Stomach (tissue), 4 donors: ENCODE measurements around the gene TNNT1.
"Not testable (repeated sequence)": the region's sequence is repeated elsewhere in the genome, so short reads cannot be mapped to it uniquely, and the experiment has no call there.

Experiments used
- CTCF ChIP-seq, 7 experiments: fragments of 450-650 bp in 4 of 7; fragments of 200-600 bp in 3 of 7; sonication (generic) in 3 of 7; IDR thresholded peaks; one replicate each; pipeline ENCODE4 v1.5.1; 2016 to 2019; ENCODE audit warnings: antibody characterized with exemption in 7 of 7, control low read depth in 2 of 7, mild to moderate bottlenecking in 1 of 7
- POLR2A ChIP-seq, 4 donors: fragments of 450-650 bp; IDR thresholded peaks; one replicate each; pipeline ENCODE4 v1.6.1; 2016; ENCODE audit warnings: antibody characterized with exemption in 4 of 4, control low read depth in 2 of 4, mild to moderate bottlenecking in 1 of 4, moderate library complexity in 1 of 4

DNA sequence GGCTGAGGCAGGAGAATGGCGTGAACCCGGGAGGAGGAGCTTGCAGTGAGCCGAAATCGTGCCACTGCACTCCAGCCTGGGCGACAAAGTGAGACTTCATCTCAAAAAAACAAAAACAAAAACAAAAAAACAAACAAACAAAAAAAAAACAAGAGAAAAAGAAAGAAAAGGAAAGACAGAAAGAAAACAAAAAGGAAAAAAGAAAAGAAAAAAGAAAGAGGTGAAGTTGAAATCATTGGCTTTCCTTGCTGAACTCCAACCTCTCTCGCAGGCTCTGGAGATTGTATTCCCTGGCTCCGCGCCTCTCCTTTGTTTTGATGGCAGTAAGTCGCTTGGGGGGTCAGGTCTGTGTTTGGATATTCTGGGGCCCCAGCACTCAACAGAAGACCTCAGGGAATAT lies 23.3 kb upstream of the TNNT1 start:
- not testable (repeated sequence) for TF ChIP-seq CTCF, POLR2A (IDR thresholded peaks at IDR 0.05)
